Esophagus muscularis mucosa (tissue), 4 donors: ENCODE results near the gene CAMTA1.

ENCODE experiments used
- CTCF ChIP-seq, 3 experiments: fragments of 200-600 bp in 2 of 3; fragments of 450-650 bp in 1 of 3; sonication (generic) in 2 of 3; IDR thresholded peaks; one replicate each; pipeline ENCODE4 v1.5.1; 2017 to 2019; ENCODE audit warnings: antibody characterized with exemption in 3 of 3, mild to moderate bottlenecking in 2 of 3, moderate library complexity in 1 of 3
- EP300 ChIP-seq: sonication (generic); formaldehyde crosslinking; IDR thresholded peaks from one replicate; pipeline ENCODE4 v1.6.1; 2017; ENCODE audit warnings: antibody characterized with exemption
- POLR2A ChIP-seq: fragments of 450-650 bp; IDR thresholded peaks from one replicate; pipeline ENCODE4 v1.6.1; 2017; ENCODE audit warnings: antibody characterized with exemption, moderate library complexity, mild to moderate bottlenecking, low read depth

GRCh38 chr1:7087888-7088287 lies 302.6 kb downstream of the CAMTA1 start:
- TF ChIP-seq CTCF (IDR thresholded peaks at IDR 0.05) (no peak), POLR2A (no peak), EP300 (no peak)
